ENCODE results near the gene TENM4.

Gene TENM4

DNA sequence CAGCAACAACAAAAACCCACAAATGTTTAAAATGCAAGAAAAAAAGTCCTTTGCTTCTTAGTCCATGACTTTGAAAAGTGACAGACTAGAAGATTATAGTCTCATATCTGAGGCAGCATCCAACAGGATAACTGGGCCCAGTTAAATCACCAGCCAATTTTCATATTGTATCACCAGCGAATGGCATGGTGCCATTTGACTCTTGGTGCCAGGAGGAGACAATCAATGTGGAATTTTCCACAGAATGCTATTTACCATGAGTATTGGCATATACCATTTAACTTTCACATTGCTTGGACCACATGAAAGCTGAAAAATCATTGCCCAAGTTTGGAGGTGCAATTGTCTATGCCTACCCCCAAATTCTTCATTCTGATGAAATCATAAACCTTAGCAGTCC, 255.5 kb downstream of the TENM4 start:
- TF ChIP-seq, protein P1, sequence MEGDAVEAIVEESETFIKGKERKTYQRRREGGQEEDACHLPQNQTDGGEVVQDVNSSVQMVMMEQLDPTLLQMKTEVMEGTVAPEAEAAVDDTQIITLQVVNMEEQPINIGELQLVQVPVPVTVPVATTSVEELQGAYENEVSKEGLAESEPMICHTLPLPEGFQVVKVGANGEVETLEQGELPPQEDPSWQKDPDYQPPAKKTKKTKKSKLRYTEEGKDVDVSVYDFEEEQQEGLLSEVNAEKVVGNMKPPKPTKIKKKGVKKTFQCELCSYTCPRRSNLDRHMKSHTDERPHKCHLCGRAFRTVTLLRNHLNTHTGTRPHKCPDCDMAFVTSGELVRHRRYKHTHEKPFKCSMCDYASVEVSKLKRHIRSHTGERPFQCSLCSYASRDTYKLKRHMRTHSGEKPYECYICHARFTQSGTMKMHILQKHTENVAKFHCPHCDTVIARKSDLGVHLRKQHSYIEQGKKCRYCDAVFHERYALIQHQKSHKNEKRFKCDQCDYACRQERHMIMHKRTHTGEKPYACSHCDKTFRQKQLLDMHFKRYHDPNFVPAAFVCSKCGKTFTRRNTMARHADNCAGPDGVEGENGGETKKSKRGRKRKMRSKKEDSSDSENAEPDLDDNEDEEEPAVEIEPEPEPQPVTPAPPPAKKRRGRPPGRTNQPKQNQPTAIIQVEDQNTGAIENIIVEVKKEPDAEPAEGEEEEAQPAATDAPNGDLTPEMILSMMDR (IDR thresholded peaks at IDR 0.05; ENCODE audit: control extremely low read depth, extremely low read depth, low read depth, missing control alignments): no peak
- ChIA-PET CTCF (no interaction called here), POLR2A (no interaction called here)
- no peak for DNase-seq (ENCODE audit: extremely low spot score)

GRCh38 chr11:79184285-79184684, 256.5 kb downstream of the TENM4 start:
- ChIA-PET POLR2A (no interaction called here), CTCF (no interaction called here)
- TF ChIP-seq, protein P1 (IDR thresholded peaks at IDR 0.05; ENCODE audit: control extremely low read depth, extremely low read depth, low read depth, missing control alignments): no peak
- DNase-seq (ENCODE audit: extremely low spot score): no peak

DNA sequence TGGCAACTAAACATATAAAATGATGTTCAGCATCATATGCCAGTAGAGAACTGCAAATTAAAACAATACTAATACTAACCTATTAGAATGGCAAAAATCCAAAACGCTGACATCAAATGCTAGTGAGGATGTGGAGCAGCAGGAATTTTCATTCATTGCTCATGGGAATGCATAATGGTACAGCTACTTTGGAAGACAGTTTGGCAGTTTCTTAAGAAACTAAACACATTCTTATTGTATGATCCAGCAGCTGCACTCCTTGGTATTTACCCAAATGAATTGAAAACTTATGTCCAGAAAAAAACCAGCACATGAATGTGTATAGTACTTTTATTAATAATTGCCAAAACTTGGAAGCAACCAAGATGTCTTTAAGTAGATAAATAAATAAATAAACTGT, 258.0 kb downstream of the TENM4 start:
- CTCF ChIA-PET: no interaction called here
- TF ChIP-seq, protein P1 (IDR thresholded peaks at IDR 0.05; ENCODE audit: control extremely low read depth, extremely low read depth, low read depth, missing control alignments): no peak
- DNase-seq (ENCODE audit: extremely low spot score): no peak
- POLR2A ChIA-PET: no interaction called here

- no peak for DNase-seq (ENCODE audit: extremely low spot score)
- POLR2A ChIA-PET: no interaction called here
- CTCF ChIA-PET: no interaction called here
Observed at GRCh38 chr11:79179087-79179486, 261.7 kb downstream of the TENM4 start.

DNA sequence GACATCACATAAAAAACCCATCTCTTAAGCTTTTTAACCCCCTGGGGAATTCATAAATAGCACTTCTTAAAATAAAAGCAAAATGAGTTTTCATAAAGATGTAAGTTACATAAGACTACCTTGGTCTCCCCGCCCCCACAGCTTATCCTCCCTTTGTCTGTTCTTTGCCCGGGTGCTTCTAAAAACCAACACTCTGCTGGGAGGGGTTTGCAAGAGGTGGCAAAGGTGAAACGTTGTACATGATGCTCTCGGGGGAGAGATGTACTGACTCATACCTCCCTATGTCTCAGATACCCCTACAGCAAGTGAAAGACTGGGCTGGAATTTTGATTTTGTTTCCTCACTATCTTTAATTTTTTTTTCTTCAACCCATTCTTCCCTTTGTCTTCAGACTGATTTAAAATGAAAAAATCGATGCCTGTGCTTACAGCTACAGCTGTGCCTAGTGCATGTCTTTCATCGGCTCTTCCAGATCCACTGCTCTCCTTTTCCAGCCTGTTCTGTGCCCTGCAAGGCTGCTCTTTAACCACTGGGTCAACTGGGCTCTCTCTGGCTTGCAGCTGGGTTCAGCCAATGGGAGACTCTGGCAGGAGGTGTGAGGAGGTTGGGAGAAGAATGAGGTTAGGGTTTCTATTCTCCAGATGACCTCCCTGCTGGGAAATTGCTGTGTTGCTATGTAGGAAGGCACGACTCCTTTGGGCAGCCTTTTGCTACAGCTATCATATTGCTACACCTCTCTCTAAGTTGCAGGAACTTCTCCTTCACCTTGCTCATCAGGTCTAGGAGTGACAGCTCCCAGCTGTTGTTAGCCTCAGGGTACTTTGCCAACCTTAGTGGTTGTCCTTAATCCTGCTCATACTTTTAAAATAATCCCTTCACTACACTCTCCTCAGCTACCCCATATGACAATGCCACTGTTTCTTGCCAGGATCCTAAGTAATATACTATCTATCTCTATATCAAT, 266.5 kb downstream of the TENM4 start:
- POLR2A ChIA-PET: no interaction called here
- DNase-seq (ENCODE audit: extremely low spot score): no peak
- CTCF ChIA-PET: interaction anchor here (1.3 kb wide), 1 partner anchor 21 kb away, joined by 5 read pairs; no protein-coding TSS in a partner anchor

More at GRCh38 chr11:79179087-79179486, 261.7 kb downstream of the TENM4 start:
- TF ChIP-seq, protein P1 (IDR thresholded peaks at IDR 0.05; ENCODE audit: control extremely low read depth, extremely low read depth, low read depth, missing control alignments): no peak

GRCh38 chr11:79173615-79174014, 267.2 kb downstream of the TENM4 start:
- CTCF ChIA-PET: interaction anchor here (1.3 kb wide), 1 partner anchor 20 kb away, joined by 5 read pairs; no protein-coding TSS in a partner anchor
- POLR2A ChIA-PET: no interaction called here
- TF ChIP-seq, protein P1 (IDR thresholded peaks at IDR 0.05; ENCODE audit: control extremely low read depth, extremely low read depth, low read depth, missing control alignments): no peak
- DNase-seq (ENCODE audit: extremely low spot score): no peak

More for the DNA sequence above, 266.5 kb downstream of the TENM4 start:
- TF ChIP-seq, protein P1 (IDR thresholded peaks at IDR 0.05; ENCODE audit: control extremely low read depth, extremely low read depth, low read depth, missing control alignments): no peak
